Stimulated activated naive CD8-positive, alpha-beta T cell treated with anti-CD3 and anti-CD28 coated beads, Interleukin-15, amount 100 ng/mL, for 72 hours (primary cell): ENCODE measurements around the gene MMP14.
"Not testable (repeated sequence)": the region's sequence is repeated elsewhere in the genome, so short reads cannot be mapped to it uniquely, and the experiment has no call there.

Experiments
- ATAC-seq: fragments of 150-1000 bp; cut with Tn5 transposase; 2 replicates; pipeline ENCODE4 v1.10.0; 2021; ENCODE audit warnings: mild to moderate bottlenecking, moderate library complexity
- DNase-seq, 2 donors: peaks; one replicate each; pipeline ENCODE4 v3.0.0; 2021 to 2022
- H3K27ac Mint-ChIP-seq, 2 donors: one replicate each; pipeline ENCODE4 v1.8.0; 2022; ENCODE audit warnings: mild to moderate bottlenecking in 2 of 2, mixed read lengths in 2 of 2, moderate library complexity in 2 of 2
- H3K27me3 Mint-ChIP-seq: one replicate; pipeline ENCODE4 v1.8.0; 2022; ENCODE audit warnings: mixed read lengths
- H3K4me1 Mint-ChIP-seq: one replicate; pipeline ENCODE4 v1.8.0; 2022; ENCODE audit warnings: mild to moderate bottlenecking, mixed read lengths
- H3K4me3 Mint-ChIP-seq, 2 donors: one replicate each; pipeline ENCODE4 v1.8.0; 2022; ENCODE audit warnings: mild to moderate bottlenecking in 2 of 2, mixed read lengths in 2 of 2, moderate library complexity in 1 of 2
- H3K9me3 Mint-ChIP-seq, 2 donors: one replicate each; pipeline ENCODE4 v1.8.0; 2022; ENCODE audit warnings: mixed read lengths in 2 of 2

Gene MMP14

GRCh38 chr14:22829076-22829660 lies 7.2 kb upstream of the MMP14 start:
- not testable (repeated sequence) for DNase-seq, H3K9me3 Mint-ChIP-seq, ATAC-seq
- peak overlapping the region; percentile 94 for H3K4me3 Mint-ChIP-seq
- H3K27ac Mint-ChIP-seq = peak overlapping the region; percentile 96 to 98
- peaks cover 45% of the 10 kb centered on the region for H3K4me1 Mint-ChIP-seq
- H3K27me3 Mint-ChIP-seq = peaks cover 16% of the 10 kb centered on the region

GRCh38 chr14:22829661-22830442 lies 6.5 kb upstream of the MMP14 start, which contains the start of gene MRPL52:
Gene MRPL52 (plus strand): TSS chr14:22829887. CDS start chr14:22829913, 26 bp downstream.
- peak; percentile 74 to 86 for DNase-seq
- H3K4me3 Mint-ChIP-seq = peak within 1 kb of the TSS; percentile 94
- peak; percentile 94 for ATAC-seq
- peaks cover 39% of the 10 kb centered on the region for H3K4me1 Mint-ChIP-seq
- H3K27ac Mint-ChIP-seq = peak within 1 kb of the TSS; percentile 96 to 98
- peaks cover 16% of the 10 kb centered on the region for H3K27me3 Mint-ChIP-seq
- no peaks in the 10 kb centered on the region for H3K9me3 Mint-ChIP-seq

- peak overlapping the region; percentile 96 to 98 for H3K27ac Mint-ChIP-seq
- peak; percentile 29 for ATAC-seq
Measured at GRCh38 chr14:22830443-22831010, 5.9 kb upstream of the MMP14 start.

GRCh38 chr14:22835505-22835904 lies 880 bp upstream of the MMP14 start:
- H3K27ac Mint-ChIP-seq = no peak overlapping the region
- no peaks in the 10 kb centered on the region for H3K9me3 Mint-ChIP-seq
- H3K27me3 Mint-ChIP-seq = peaks cover 36% of the 10 kb centered on the region
- H3K4me1 Mint-ChIP-seq = peaks cover 46% of the 10 kb centered on the region
- DNase-seq (no peak), ATAC-seq (no peak)
- no peak overlapping the region for H3K4me3 Mint-ChIP-seq

More at GRCh38 chr14:22830443-22831010, 5.9 kb upstream of the MMP14 start:
- Mint-ChIP-seq H3K4me3 (peak overlapping the region; percentile 94), H3K4me1 (peaks cover 32% of the 10 kb centered on the region), H3K27me3 (peaks cover 14% of the 10 kb centered on the region), H3K9me3 (no peaks in the 10 kb centered on the region)
- no peak for DNase-seq

DNA sequence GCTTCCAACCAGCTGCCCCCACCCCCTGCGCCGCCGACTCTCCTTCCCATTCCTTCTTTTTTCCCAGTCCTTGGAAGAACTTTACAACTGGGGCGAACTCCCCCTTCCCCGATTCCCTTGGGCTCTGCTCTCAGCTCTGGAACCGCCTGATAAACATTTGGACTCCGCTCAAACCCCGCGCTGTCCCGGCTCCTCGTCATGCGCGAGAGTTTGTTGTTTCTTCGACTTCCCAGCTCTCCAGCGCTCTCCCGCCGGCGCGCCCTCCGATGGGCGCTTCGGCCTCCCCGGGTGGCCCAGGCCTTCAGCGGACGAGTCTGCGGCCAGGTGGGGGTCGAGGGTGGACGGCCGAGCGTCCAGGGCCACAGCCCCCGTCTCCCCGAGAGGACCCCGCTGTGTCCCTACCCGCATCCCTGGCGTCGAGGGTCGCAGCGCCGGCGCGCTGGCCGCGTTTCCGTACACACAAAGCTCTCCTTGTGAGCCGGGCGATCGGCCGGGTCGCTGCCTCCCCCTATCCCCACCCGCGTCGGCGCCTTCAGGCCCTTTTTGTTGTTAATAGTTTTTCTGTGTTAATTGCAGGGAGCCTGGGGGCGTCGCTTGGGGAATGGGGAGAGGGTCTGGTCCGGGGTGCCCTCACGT lies 847 bp downstream of the MMP14 start:
- Mint-ChIP-seq H3K27ac (peak overlapping the region; percentile 94 to 96), H3K9me3 (no peaks in the 10 kb centered on the region), H3K4me1 (peaks cover 33% of the 10 kb centered on the region), H3K27me3 (peaks cover 46% of the 10 kb centered on the region), H3K4me3 (peak overlapping the region; percentile 87 to 93)
- ATAC-seq (peak; percentile 61), DNase-seq (peak in 1 of 2 donors; percentile 33)

GRCh38 chr14:22837750-22838538 lies 1.6 kb downstream of the MMP14 start:
- Mint-ChIP-seq H3K27me3 (peaks cover 46% of the 10 kb centered on the region), H3K9me3 (no peaks in the 10 kb centered on the region), H3K4me3 (peak overlapping the region; percentile 87 to 93), H3K4me1 (peaks cover 33% of the 10 kb centered on the region), H3K27ac (peak overlapping the region; percentile 16 to 65)
- ATAC-seq (peak; percentile 57), DNase-seq (no peak)

DNA sequence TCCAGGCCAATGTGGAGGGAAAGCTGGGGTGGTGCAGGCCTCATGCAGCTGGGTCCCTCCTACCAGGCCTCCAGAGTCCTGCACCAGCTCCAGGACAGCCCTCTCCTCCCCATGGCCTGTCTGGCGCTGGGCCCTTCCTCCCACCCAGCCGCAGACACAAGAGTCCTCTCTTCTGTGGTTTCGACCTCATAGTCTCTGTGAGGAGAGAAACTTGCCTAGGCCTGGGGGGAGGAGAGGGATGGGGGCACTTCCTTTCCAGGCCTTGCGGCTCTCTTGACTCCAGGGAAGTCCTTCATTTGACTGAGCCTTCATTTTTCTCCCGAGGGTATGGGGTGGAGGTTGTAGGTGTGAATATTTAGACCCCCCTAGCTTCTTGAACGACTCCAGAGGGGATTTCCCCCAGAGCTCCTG lies 2.3 kb downstream of the MMP14 start:
- H3K9me3 Mint-ChIP-seq = no peaks in the 10 kb centered on the region
- H3K27ac Mint-ChIP-seq = no peak overlapping the region
- H3K4me3 Mint-ChIP-seq = peak overlapping the region in 1 of 2 donors; percentile 41
- ATAC-seq (no peak), DNase-seq (no peak)
- peaks cover 33% of the 10 kb centered on the region for H3K4me1 Mint-ChIP-seq
- H3K27me3 Mint-ChIP-seq = peaks cover 46% of the 10 kb centered on the region

- peak overlapping the region in 1 of 2 donors; percentile 31 for H3K4me3 Mint-ChIP-seq
- DNase-seq (no peak), ATAC-seq (no peak)
- no peak overlapping the region for H3K27ac Mint-ChIP-seq
- peaks cover 33% of the 10 kb centered on the region for H3K4me1 Mint-ChIP-seq
- no peaks in the 10 kb centered on the region for H3K9me3 Mint-ChIP-seq
- peaks cover 46% of the 10 kb centered on the region for H3K27me3 Mint-ChIP-seq
Measured at GRCh38 chr14:22839159-22839779, 2.9 kb downstream of the MMP14 start.

DNA sequence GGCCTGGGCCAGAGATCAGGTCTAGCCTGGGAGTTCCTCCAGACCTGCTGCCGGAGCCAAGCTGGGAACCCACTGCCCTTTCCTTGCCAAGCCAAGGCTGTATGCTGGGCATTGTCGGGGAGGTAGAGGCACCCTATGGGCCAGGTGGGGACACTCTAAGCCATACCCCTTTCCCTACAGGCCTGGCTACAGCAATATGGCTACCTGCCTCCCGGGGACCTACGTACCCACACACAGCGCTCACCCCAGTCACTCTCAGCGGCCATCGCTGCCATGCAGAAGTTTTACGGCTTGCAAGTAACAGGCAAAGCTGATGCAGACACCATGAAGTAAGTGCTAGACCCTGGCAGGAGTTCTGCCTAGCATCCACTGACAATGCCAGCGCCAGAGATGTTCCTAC lies 4.9 kb downstream of the MMP14 start:
- ATAC-seq (no peak), DNase-seq (no peak)
- Mint-ChIP-seq H3K4me3 (no peak overlapping the region), H3K27ac (no peak overlapping the region), H3K4me1 (peaks cover 30% of the 10 kb centered on the region), H3K27me3 (peaks cover 60% of the 10 kb centered on the region), H3K9me3 (no peaks in the 10 kb centered on the region)

DNA sequence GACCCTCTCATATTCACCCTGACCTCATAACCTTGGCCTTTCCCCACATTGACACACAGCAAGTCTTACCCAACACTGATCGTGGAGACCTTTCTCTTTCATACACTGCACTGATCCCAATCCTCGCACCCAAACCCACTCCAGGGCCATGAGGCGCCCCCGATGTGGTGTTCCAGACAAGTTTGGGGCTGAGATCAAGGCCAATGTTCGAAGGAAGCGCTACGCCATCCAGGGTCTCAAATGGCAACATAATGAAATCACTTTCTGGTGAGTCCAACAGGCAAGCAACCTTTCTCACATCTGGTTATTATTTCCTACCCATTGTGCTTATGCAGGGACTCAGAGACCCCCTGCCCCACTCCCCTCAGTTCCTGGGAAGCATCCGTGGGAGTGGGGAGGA lies 5.4 kb downstream of the MMP14 start:
- H3K4me3 Mint-ChIP-seq = no peak overlapping the region
- peaks cover 25% of the 10 kb centered on the region for H3K4me1 Mint-ChIP-seq
- DNase-seq = no peak
- H3K27ac Mint-ChIP-seq = no peak overlapping the region
- no peaks in the 10 kb centered on the region for H3K9me3 Mint-ChIP-seq
- H3K27me3 Mint-ChIP-seq = peaks cover 60% of the 10 kb centered on the region
- ATAC-seq = no peak

- ATAC-seq (no peak), DNase-seq (no peak)
- Mint-ChIP-seq H3K27ac (no peak overlapping the region), H3K9me3 (no peaks in the 10 kb centered on the region), H3K4me3 (no peak overlapping the region), H3K4me1 (peaks cover 18% of the 10 kb centered on the region), H3K27me3 (peaks cover 60% of the 10 kb centered on the region)
Measured at GRCh38 chr14:22842211-22843122, 6.1 kb downstream of the MMP14 start.

- H3K4me1 Mint-ChIP-seq = peaks cover 15% of the 10 kb centered on the region
- no peak for ATAC-seq
- DNase-seq = no peak
- H3K27me3 Mint-ChIP-seq = peaks cover 60% of the 10 kb centered on the region
- H3K9me3 Mint-ChIP-seq = no peaks in the 10 kb centered on the region
- H3K4me3 Mint-ChIP-seq = no peak overlapping the region
- H3K27ac Mint-ChIP-seq = no peak overlapping the region
Measured at GRCh38 chr14:22843123-22843925, 6.9 kb downstream of the MMP14 start.
